HCT116 (cell line): ENCODE measurements around the gene SEPTIN8. TPM values are rescaled to one million over a fixed set of nuclear protein-coding genes. Genes with fewer than 3 reads are reported as not detected.

Experiments
- ATAC-seq: fragments of 200-7000 bp; cut with Tn5 transposase; 2 replicates; pipeline ENCODE4 v1.9.1; 2020; ENCODE audit warnings: mild to moderate bottlenecking, moderate library complexity
- BruUV-seq: library from RNA; stranded (reverse); fragments of 400-500 nt; replicated peaks from 2 replicates; lab custom pipeline; 2021; lab: Mats Ljungman, UMichigan
- CTCF ChIA-PET: fragments of 300-600 bp; sonication (Branson Sonifier 250); formaldehyde crosslinking; loops from one replicate; lab custom pipeline; 2021; ENCODE audit warnings: antibody characterized with exemption; lab: Charles Lee
- POLR2A ChIA-PET: fragments of 300-600, 350-600 bp; sonication (Branson Sonifier 250); formaldehyde crosslinking; loops from one replicate; lab custom pipeline; 2021; ENCODE audit warnings: antibody characterized with exemption; lab: Charles Lee
- RAD21 ChIA-PET, 2 experiments: fragments of 300-600 bp; sonication (Branson Sonifier 250); formaldehyde crosslinking; loops; one replicate each; lab custom pipeline; 2023; ENCODE audit warnings: low total read pairs in 2 of 2; ENCODE audit not compliant: uncharacterized antibody in 2 of 2, unreplicated experiment in 2 of 2, low non-redundant PET in 1 of 2; lab: Charles Lee
- DNase-seq: peaks from one replicate; pipeline ENCODE4 v3.0.0-alpha.2; 2010; ENCODE audit warnings: low read depth, low spot score
- H2AFZ ChIP-seq: fragments of 200-600 bp; shearing (Covaris generic), sonication (generic); 2 replicates; pipeline ENCODE4 v1.6.1; 2017; ENCODE audit warnings: low read depth, mixed run types, mixed read lengths, antibody characterized with exemption, low read length; ENCODE audit not compliant: poor library complexity, severe bottlenecking
- H3K27ac ChIP-seq: 2 replicates; pipeline ENCODE4 v1.5.1; 2012; ENCODE audit warnings: low read depth, low read length
- H3K27me3 ChIP-seq: fragments of 200-600 bp; sonication (generic); 2 replicates; pipeline ENCODE4 v1.6.1; 2016; ENCODE audit warnings: mixed run types, low read length, mixed read lengths; ENCODE audit not compliant: insufficient read depth
- H3K36me3 ChIP-seq, 2 experiments: fragments of 200-500 bp in 1 of 2; fragments of 200-600 bp in 1 of 2; sonication (Bioruptor generic) in 1 of 2; sonication (generic) in 1 of 2; 2 replicates each; pipeline versions ENCODE4 v1.5.1 to v1.6.1; 2014 to 2016; ENCODE audit warnings: low read length in 2 of 2, inconsistent platforms in 1 of 2, mixed read lengths in 1 of 2, mixed run types in 1 of 2; ENCODE audit not compliant: insufficient read depth in 2 of 2, control insufficient read depth in 1 of 2
- H3K4me1 ChIP-seq, 2 experiments: fragments of 200-600 bp in 1 of 2; sonication (generic) in 1 of 2; 2 replicates each; pipeline versions ENCODE4 v1.5.1 to v1.6.1; 2012 to 2017; ENCODE audit warnings: low read length in 2 of 2, inconsistent platforms in 1 of 2, mild to moderate bottlenecking in 1 of 2, mixed read lengths in 1 of 2, mixed run types in 1 of 2, moderate library complexity in 1 of 2; ENCODE audit not compliant: insufficient read depth in 2 of 2, control insufficient read depth in 1 of 2
- H3K4me2 ChIP-seq: fragments of 200-600 bp; sonication (generic); 2 replicates; pipeline ENCODE4 v1.6.1; 2017; ENCODE audit warnings: mixed run types, low read length, mixed read lengths
- H3K4me3 ChIP-seq, 2 experiments: fragments of 200-600 bp in 1 of 2; sonication (generic) in 1 of 2; replicated peaks in 1 of 2; 2 replicates each; pipeline ENCODE4 v1.5.1; 2011 to 2016; ENCODE audit warnings: low read length in 2 of 2, control low read depth in 1 of 2, low read depth in 1 of 2, mild to moderate bottlenecking in 1 of 2, mixed read lengths in 1 of 2, mixed run types in 1 of 2
- H3K79me2 ChIP-seq: fragments of 200-600 bp; sonication (generic); 2 replicates; pipeline ENCODE4 v1.6.1; 2017; ENCODE audit warnings: mild to moderate bottlenecking, mixed run types, low read length, moderate library complexity, mixed read lengths; ENCODE audit not compliant: insufficient read depth
- H3K9ac ChIP-seq: fragments of 200-600 bp; sonication (generic); 2 replicates; pipeline ENCODE4 v1.6.1; 2016; ENCODE audit warnings: low read length, mixed read lengths
- H3K9me2 ChIP-seq: fragments of 200-600 bp; sonication (generic), shearing (Covaris generic); 2 replicates; pipeline ENCODE4 v1.6.1; 2017; ENCODE audit warnings: mixed run types, mild to moderate bottlenecking, moderate library complexity; ENCODE audit not compliant: insufficient read depth
- H3K9me3 ChIP-seq, 2 experiments: fragments of 200-500 bp in 1 of 2; fragments of 200-600 bp in 1 of 2; sonication (Bioruptor generic) in 1 of 2; sonication (generic) in 1 of 2; 2 replicates each; pipeline ENCODE4 v1.6.1; 2014 to 2017; ENCODE audit warnings: low read length in 2 of 2, mixed read lengths in 2 of 2, inconsistent platforms in 1 of 2, low read depth in 1 of 2, mild to moderate bottlenecking in 1 of 2, mixed run types in 1 of 2, moderate library complexity in 1 of 2; ENCODE audit not compliant: control insufficient read depth in 1 of 2, insufficient read depth in 1 of 2
- H4K20me1 ChIP-seq: fragments of 200-600 bp; sonication (generic), shearing (Covaris generic); 2 replicates; pipeline ENCODE4 v1.6.1; 2017; ENCODE audit warnings: mixed run types, mild to moderate bottlenecking, moderate library complexity; ENCODE audit not compliant: insufficient read depth
- ATF3 ChIP-seq: IDR thresholded peaks from 2 replicates; pipeline ENCODE4 v1.6.1; 2012
- FOSL1 ChIP-seq: IDR thresholded peaks from 2 replicates; pipeline ENCODE4 v1.6.1; 2012; ENCODE audit warnings: low read depth
- MAX ChIP-seq: IDR thresholded peaks from 2 replicates; pipeline ENCODE4 v1.6.1; 2012
- POLR2A ChIP-seq: IDR thresholded peaks from 2 replicates; pipeline ENCODE4 v1.7.0; 2011; ENCODE audit warnings: borderline replicate concordance; ENCODE audit not compliant: insufficient read depth, insufficient read length; ENCODE audit errors: extremely low read depth
- SIN3A ChIP-seq: IDR thresholded peaks from 2 replicates; pipeline ENCODE4 v1.6.1; 2012; ENCODE audit warnings: low read depth
- SRF ChIP-seq: IDR thresholded peaks from 2 replicates; pipeline ENCODE4 v1.6.1; 2012; ENCODE audit warnings: low read depth
- TCF7L2 ChIP-seq: IDR thresholded peaks from 2 replicates; pipeline ENCODE4 v1.7.0; 2011; ENCODE audit warnings: borderline replicate concordance, inconsistent platforms; ENCODE audit not compliant: insufficient read depth, insufficient read length; ENCODE audit errors: extremely low read depth
- ZFX ChIP-seq: fragments of 450-650 bp; IDR thresholded peaks from 2 replicates; pipeline ENCODE4 v1.6.1; 2017
- intact Hi-C: fragments of 100-400 bp; cut with micrococcal nuclease; formaldehyde crosslinking; loops from 2 replicates; pipeline ENCODE4 v1.10.0; 2022
- total RNA-seq: library from RNA; stranded (reverse); gene quantifications from one replicate; pipeline ENCODE4 v1.2.1, GENCODE V29; 2021; ENCODE audit not compliant: unreplicated experiment

SEPTIN8 gene
- total RNA-seq, 1 experiment from 2014 or later, result 34.6 TPM

GRCh38 chr5:132785365-132785764 lies 8.3 kb upstream of the SEPTIN8 start:
- no peaks in the 10 kb centered on the region for H3K27me3 ChIP-seq
- no peak for DNase-seq
- no peak overlapping the region for H2AFZ ChIP-seq
- ChIA-PET RAD21 (no interaction called here), POLR2A (no interaction called here), CTCF (no interaction called here)
- TF ChIP-seq ATF3 (no peak), SIN3A (no peak), TCF7L2 (no peak), MAX (no peak), SRF (no peak), POLR2A (no peak), ZFX (no peak)
- H3K36me3 ChIP-seq, result no peaks in the 10 kb centered on the region
- no peaks in the 10 kb centered on the region for H4K20me1 ChIP-seq
- intact Hi-C loops, result no loop called here
- no TSS peak for BruUV-seq
- H3K9ac ChIP-seq, result no peak overlapping the region
- no peaks in the 10 kb centered on the region for H3K9me3 ChIP-seq
- peaks cover 0 to 8% of the 10 kb centered on the region in 2 experiments; a peak in 3 of 4 replicates for H3K4me1 ChIP-seq
- no peaks in the 10 kb centered on the region for H3K9me2 ChIP-seq
- no peak for ATAC-seq
- no peak overlapping the region for H3K27ac ChIP-seq
- no peaks in the 10 kb centered on the region for H3K79me2 ChIP-seq
- H3K4me2 ChIP-seq, result no peak overlapping the region
- H3K4me3 ChIP-seq, result no peak overlapping the region

- ATAC-seq, result no peak
- ChIA-PET CTCF (interaction anchor here (1.0 kb wide), 1 partner anchor 38 kb away, joined by 4 read pairs; no protein-coding TSS in a partner anchor), POLR2A (no interaction called here), RAD21 (no interaction called here)
- peak overlapping the region; percentile 97 for H2AFZ ChIP-seq
- peaks cover 0 to 15% of the 10 kb centered on the region in 2 experiments; a peak in 3 of 4 replicates for H3K4me1 ChIP-seq
- TF ChIP-seq MAX, result no peak
- TF ChIP-seq FOSL1, result peak; percentile 41; the same call in 1 of the 2 replicates
- H3K4me2 ChIP-seq, result peak overlapping the region; percentile 53
- peak overlapping the region; percentile 28; the same call in 1 of the 2 replicates for H3K9ac ChIP-seq
- H3K79me2 ChIP-seq, result no peaks in the 10 kb centered on the region
- H3K27ac ChIP-seq, result no peak overlapping the region
- no peaks in the 10 kb centered on the region for H3K36me3 ChIP-seq
- intact Hi-C loops, result no loop called here
- BruUV-seq, result no TSS peak
- H3K9me3 ChIP-seq, result no peaks in the 10 kb centered on the region
- H4K20me1 ChIP-seq, result no peaks in the 10 kb centered on the region
- H3K4me3 ChIP-seq, result no peak overlapping the region
- DNase-seq, result no peak
- H3K27me3 ChIP-seq, result no peaks in the 10 kb centered on the region
- H3K9me2 ChIP-seq, result no peaks in the 10 kb centered on the region
Measured at GRCh38 chr5:132782101-132782500, 5.1 kb upstream of the SEPTIN8 start.
